ENCODE measurements around the gene MRPS34. TPM values are rescaled to one million over a fixed set of nuclear protein-coding genes. Genes with fewer than 3 reads are reported as not detected.
A peak's percentile ranks its signal among the peaks of the same experiment; 100 is the strongest.

MRPS34 gene
- polyA plus RNA-seq, 1 experiment = 55.8 TPM

- peak; percentile 33 for DNase-seq (ENCODE audit: low read depth, low spot score)
- POLR2A ChIA-PET = interaction anchor here (1.1 to 1.2 kb wide), 2 partner anchors 27 to 40 kb away, joined by 4 to 5 read pairs; partner anchors contain the start of genes EME2, MAPK8IP3 and MRPS34
- TF ChIP-seq, protein P1, sequence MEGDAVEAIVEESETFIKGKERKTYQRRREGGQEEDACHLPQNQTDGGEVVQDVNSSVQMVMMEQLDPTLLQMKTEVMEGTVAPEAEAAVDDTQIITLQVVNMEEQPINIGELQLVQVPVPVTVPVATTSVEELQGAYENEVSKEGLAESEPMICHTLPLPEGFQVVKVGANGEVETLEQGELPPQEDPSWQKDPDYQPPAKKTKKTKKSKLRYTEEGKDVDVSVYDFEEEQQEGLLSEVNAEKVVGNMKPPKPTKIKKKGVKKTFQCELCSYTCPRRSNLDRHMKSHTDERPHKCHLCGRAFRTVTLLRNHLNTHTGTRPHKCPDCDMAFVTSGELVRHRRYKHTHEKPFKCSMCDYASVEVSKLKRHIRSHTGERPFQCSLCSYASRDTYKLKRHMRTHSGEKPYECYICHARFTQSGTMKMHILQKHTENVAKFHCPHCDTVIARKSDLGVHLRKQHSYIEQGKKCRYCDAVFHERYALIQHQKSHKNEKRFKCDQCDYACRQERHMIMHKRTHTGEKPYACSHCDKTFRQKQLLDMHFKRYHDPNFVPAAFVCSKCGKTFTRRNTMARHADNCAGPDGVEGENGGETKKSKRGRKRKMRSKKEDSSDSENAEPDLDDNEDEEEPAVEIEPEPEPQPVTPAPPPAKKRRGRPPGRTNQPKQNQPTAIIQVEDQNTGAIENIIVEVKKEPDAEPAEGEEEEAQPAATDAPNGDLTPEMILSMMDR (IDR thresholded peaks at IDR 0.05; ENCODE audit: low read depth, low read length) = no peak
- no peaks in the 10 kb centered on the region; the same call in 1 of the 2 replicates for H3K9me3 ChIP-seq (ENCODE audit: control insufficient read depth, insufficient read depth, low read length)
- no peaks in the 10 kb centered on the region for H3K27me3 ChIP-seq (ENCODE audit: control insufficient read depth, insufficient read depth, low read length)
- no peak overlapping the region for H3K4me3 ChIP-seq (ENCODE audit: low read depth, low read length)
- H3K27ac ChIP-seq (ENCODE audit: low read depth, low read length) = peak overlapping the region; percentile 94
- CTCF ChIA-PET = interaction anchor here (1.0 kb wide), 1 partner anchor 41 kb away, joined by 3 read pairs; the partner anchor contains the start of gene MAPK8IP3
These were observed 26.8 kb downstream of the MRPS34 start for GRCh38 chr16:1745900-1746692.

- POLR2A ChIA-PET = interaction anchor here (0.6 to 1.2 kb wide), 3 partner anchors 28 to 273 kb away, joined by 4 to 5 read pairs (median 4); partner anchors contain the start of genes EME2, MAPK8IP3 and MRPS34
- TF ChIP-seq, protein P1 (IDR thresholded peaks at IDR 0.05; ENCODE audit: low read depth, low read length) = no peak
- CTCF ChIA-PET = interaction anchor here (1.0 kb wide), 1 partner anchor 40 kb away, joined by 3 read pairs; the partner anchor contains the start of gene MAPK8IP3
- peak overlapping the region; percentile 94 for H3K27ac ChIP-seq (ENCODE audit: low read depth, low read length)
- no peak overlapping the region for H3K4me3 ChIP-seq (ENCODE audit: low read depth, low read length)
- H3K9me3 ChIP-seq (ENCODE audit: control insufficient read depth, insufficient read depth, low read length) = peaks cover 2% of the 10 kb centered on the region; the same call in 1 of the 2 replicates
- H3K27me3 ChIP-seq (ENCODE audit: control insufficient read depth, insufficient read depth, low read length) = no peaks in the 10 kb centered on the region
- DNase-seq (ENCODE audit: low read depth, low spot score) = peak; percentile 26
These were observed 27.6 kb downstream of the MRPS34 start for GRCh38 chr16:1745181-1745899.

DNA sequence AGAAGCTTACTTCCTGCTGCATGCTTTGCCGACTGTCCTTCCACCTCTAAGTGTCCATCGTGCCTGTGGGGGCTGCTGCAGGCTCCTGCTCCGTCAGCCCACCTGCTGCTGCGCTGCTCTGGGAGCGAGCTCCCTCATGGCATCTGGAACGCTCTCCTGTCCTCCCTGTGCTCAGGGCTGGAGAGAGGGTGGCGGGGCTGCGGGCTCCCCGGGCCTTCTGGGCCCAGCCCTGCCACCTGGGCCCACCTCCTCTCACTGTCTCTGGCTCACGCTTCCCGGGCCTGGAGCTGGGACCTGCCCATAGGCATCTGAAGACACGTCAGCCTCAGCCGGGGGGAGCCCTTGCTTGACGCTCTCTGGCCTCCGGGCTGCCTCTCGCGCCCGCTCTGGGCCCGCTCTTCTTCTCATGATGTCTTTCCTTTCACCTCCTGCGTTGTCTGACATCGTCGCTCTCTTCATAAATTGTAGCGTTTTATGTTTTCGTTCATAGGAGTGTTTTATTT lies 28.5 kb downstream of the MRPS34 start:
- no peak overlapping the region for H3K27ac ChIP-seq (ENCODE audit: low read depth, low read length)
- CTCF ChIA-PET = interaction anchor here (0.9 kb wide), 1 partner anchor 39 kb away, joined by 3 read pairs; no protein-coding TSS in a partner anchor
- H3K4me3 ChIP-seq (ENCODE audit: low read depth, low read length) = no peak overlapping the region
- H3K9me3 ChIP-seq (ENCODE audit: control insufficient read depth, insufficient read depth, low read length) = peaks cover 7% of the 10 kb centered on the region; the same call in 1 of the 2 replicates
- POLR2A ChIA-PET = interaction anchor here (0.6 kb wide), 1 partner anchor 272 kb away, joined by 4 read pairs; no protein-coding TSS in a partner anchor
- H3K27me3 ChIP-seq (ENCODE audit: control insufficient read depth, insufficient read depth, low read length) = no peaks in the 10 kb centered on the region
- TF ChIP-seq, protein P1 (IDR thresholded peaks at IDR 0.05; ENCODE audit: low read depth, low read length) = no peak
- no peak for DNase-seq (ENCODE audit: low read depth, low spot score)

GRCh38 chr16:1743376-1744337 lies 29.3 kb downstream of the MRPS34 start:
- DNase-seq (ENCODE audit: low read depth, low spot score) = no peak
- no peak overlapping the region for H3K4me3 ChIP-seq (ENCODE audit: low read depth, low read length)
- no peaks in the 10 kb centered on the region for H3K27me3 ChIP-seq (ENCODE audit: control insufficient read depth, insufficient read depth, low read length)
- TF ChIP-seq, protein P1 (IDR thresholded peaks at IDR 0.05; ENCODE audit: low read depth, low read length) = no peak
- H3K27ac ChIP-seq (ENCODE audit: low read depth, low read length) = no peak overlapping the region
- ChIA-PET CTCF (interaction anchor here (0.9 kb wide), 1 partner anchor 38 kb away, joined by 3 read pairs; no protein-coding TSS in a partner anchor), POLR2A (no interaction called here)
- peaks cover 14% of the 10 kb centered on the region; the same call in 1 of the 2 replicates for H3K9me3 ChIP-seq (ENCODE audit: control insufficient read depth, insufficient read depth, low read length)
